HepG2 (cell line): ENCODE results near the gene SLC11A1. TPM values are rescaled to one million over a fixed set of nuclear protein-coding genes. Genes with fewer than 3 reads are reported as not detected.

Source experiments
- ATF7-NPFF ChIP-seq: sonication (generic); formaldehyde crosslinking; IDR thresholded peaks from 2 replicates; pipeline ENCODE4 v1.8.1; 2023; ENCODE audit warnings: mild to moderate bottlenecking, low read depth, missing genetic modification reagents, moderate library complexity
- CENPT ChIP-seq: sonication (generic); formaldehyde crosslinking; IDR thresholded peaks from 2 replicates; pipeline ENCODE4 v1.8.0; 2022; ENCODE audit warnings: low read depth, mild to moderate bottlenecking, moderate library complexity, missing genetic modification reagents
- CHCHD3 ChIP-seq: sonication (generic); formaldehyde crosslinking; IDR thresholded peaks from 2 replicates; pipeline ENCODE4 v1.8.0; 2022; ENCODE audit warnings: mild to moderate bottlenecking, missing genetic modification reagents, moderate library complexity
- EED ChIP-seq: sonication (generic); formaldehyde crosslinking; IDR thresholded peaks from 2 replicates; pipeline ENCODE4 v1.5.0; 2020; ENCODE audit warnings: mild to moderate bottlenecking, missing genetic modification reagents
- KAT8 ChIP-seq: IDR thresholded peaks from 2 replicates; pipeline ENCODE4 v1.6.1; 2016; ENCODE audit warnings: missing genetic modification reagents, missing compliant biosample characterization
- KDM2A ChIP-seq: sonication (generic); formaldehyde crosslinking; IDR thresholded peaks from 2 replicates; pipeline ENCODE4 v1.4.0; 2020; ENCODE audit warnings: low read depth, missing genetic modification reagents, borderline replicate concordance
- MTA3 ChIP-seq: sonication (generic); formaldehyde crosslinking; IDR thresholded peaks from 2 replicates; pipeline ENCODE4 v1.4.0; 2020; ENCODE audit warnings: missing genetic modification reagents
- RARA ChIP-seq: IDR thresholded peaks from 2 replicates; pipeline ENCODE4 v1.6.1; 2016; ENCODE audit warnings: missing genetic modification reagents, missing compliant biosample characterization
- SCMH1 ChIP-seq: sonication (generic); formaldehyde crosslinking; IDR thresholded peaks from 2 replicates; pipeline ENCODE4 v1.9.0; 2021; ENCODE audit warnings: missing genetic modification reagents, mild to moderate bottlenecking, borderline replicate concordance
- SETDB1 ChIP-seq: sonication (generic); formaldehyde crosslinking; IDR thresholded peaks from 2 replicates; pipeline ENCODE4 v1.5.1; 2020; ENCODE audit warnings: missing genetic modification reagents, mild to moderate bottlenecking, borderline replicate concordance
- SIX4 ChIP-seq: sonication (generic); formaldehyde crosslinking; IDR thresholded peaks from 2 replicates; pipeline ENCODE4 v1.4.0; 2020; ENCODE audit warnings: missing genetic modification reagents
- SOX5 ChIP-seq: IDR thresholded peaks from 2 replicates; pipeline ENCODE4 v1.6.1; 2016; ENCODE audit warnings: borderline replicate concordance
- TBX3 ChIP-seq: fragments of 450-650 bp; IDR thresholded peaks from 2 replicates; pipeline ENCODE4 v1.6.1; 2017; ENCODE audit warnings: antibody characterized with exemption, mild to moderate bottlenecking, inconsistent platforms, borderline replicate concordance
- ZBTB3 ChIP-seq: sonication (generic); formaldehyde crosslinking; IDR thresholded peaks from 2 replicates; pipeline ENCODE4 v1.4.0; 2020; ENCODE audit warnings: low read depth, mild to moderate bottlenecking, moderate library complexity, missing genetic modification reagents, borderline replicate concordance
- ZKSCAN5 ChIP-seq: sonication (generic); formaldehyde crosslinking; IDR thresholded peaks from 2 replicates; pipeline ENCODE4 v1.5.1; 2020; ENCODE audit warnings: mild to moderate bottlenecking, missing genetic modification reagents
- ZNF10 ChIP-seq: sonication (generic); formaldehyde crosslinking; IDR thresholded peaks from 2 replicates; pipeline ENCODE4 v1.4.0; 2020; ENCODE audit warnings: mild to moderate bottlenecking, low read depth, missing genetic modification reagents, borderline replicate concordance
- ZNF530 ChIP-seq: sonication (generic); formaldehyde crosslinking; IDR thresholded peaks from 2 replicates; pipeline ENCODE4 v1.5.0; 2020; ENCODE audit warnings: low read depth, mild to moderate bottlenecking, missing genetic modification reagents
- ZNF615 ChIP-seq: sonication (generic); formaldehyde crosslinking; IDR thresholded peaks from 2 replicates; pipeline ENCODE4 v1.5.0; 2020; ENCODE audit warnings: mild to moderate bottlenecking, missing genetic modification reagents, borderline replicate concordance
- ZNF652 ChIP-seq: IDR thresholded peaks from 2 replicates; pipeline ENCODE4 v1.6.1; 2016; ENCODE audit warnings: low read depth, borderline replicate concordance
- ZSCAN12 ChIP-seq: sonication (generic); formaldehyde crosslinking; IDR thresholded peaks from 2 replicates; pipeline ENCODE4 v1.9.0; 2021; ENCODE audit warnings: mild to moderate bottlenecking, missing genetic modification reagents
- ZSCAN22 ChIP-seq: sonication (generic); formaldehyde crosslinking; IDR thresholded peaks from 2 replicates; pipeline ENCODE4 v1.4.0; 2020; ENCODE audit warnings: mild to moderate bottlenecking, missing genetic modification reagents
- polyA plus RNA-seq, 8 experiments: library from polyadenylated mRNA; depleted of rRNA in 3 of 8; stranded (reverse) in 7 of 8; unstranded in 1 of 8; fragments of >200 nt; fragmentation: Illumina TruSeq in 4 of 8; extraction: Trizol in 4 of 8; gene quantifications; 2 replicates each; pipeline versions ENCODE4 v1.2.1 to v1.2.3, GENCODE V29; 2011 to 2016; ENCODE audit warnings: low read depth in 4 of 8, missing spikeins in 1 of 8, mixed read lengths in 1 of 8; ENCODE audit not compliant: insufficient read depth in 1 of 8
- total RNA-seq, 5 experiments: library from RNA; depleted of rRNA; stranded (reverse); fragments of >200 nt; fragmentation: Illumina TruSeq; extraction: Trizol; gene quantifications; 2 replicates each; pipeline ENCODE4 v1.2.3, GENCODE V29; 2016; ENCODE audit warnings: low read depth in 1 of 5
- TF ChIP-seq, protein P1 (sequence below): sonication (generic); formaldehyde crosslinking; IDR thresholded peaks from 2 replicates; pipeline ENCODE4 v1.5.1; 2020; ENCODE audit warnings: mild to moderate bottlenecking, moderate library complexity, missing genetic modification reagents
- TF ChIP-seq, protein P2 (sequence below): sonication (generic); formaldehyde crosslinking; IDR thresholded peaks from 2 replicates; pipeline ENCODE4 v1.5.0; 2020; ENCODE audit warnings: mild to moderate bottlenecking, missing genetic modification reagents
- TF ChIP-seq, protein P3 (sequence below): sonication (generic); formaldehyde crosslinking; IDR thresholded peaks from 2 replicates; pipeline ENCODE4 v1.4.0; 2020; ENCODE audit warnings: mild to moderate bottlenecking, missing genetic modification reagents

The SLC11A1 gene
- total and polyA plus RNA-seq, 2 of the 13 experiments (the other 11 are each of a cell fraction or from before 2014, with no cell fraction given): 0.33 to 2.3 TPM

DNA sequence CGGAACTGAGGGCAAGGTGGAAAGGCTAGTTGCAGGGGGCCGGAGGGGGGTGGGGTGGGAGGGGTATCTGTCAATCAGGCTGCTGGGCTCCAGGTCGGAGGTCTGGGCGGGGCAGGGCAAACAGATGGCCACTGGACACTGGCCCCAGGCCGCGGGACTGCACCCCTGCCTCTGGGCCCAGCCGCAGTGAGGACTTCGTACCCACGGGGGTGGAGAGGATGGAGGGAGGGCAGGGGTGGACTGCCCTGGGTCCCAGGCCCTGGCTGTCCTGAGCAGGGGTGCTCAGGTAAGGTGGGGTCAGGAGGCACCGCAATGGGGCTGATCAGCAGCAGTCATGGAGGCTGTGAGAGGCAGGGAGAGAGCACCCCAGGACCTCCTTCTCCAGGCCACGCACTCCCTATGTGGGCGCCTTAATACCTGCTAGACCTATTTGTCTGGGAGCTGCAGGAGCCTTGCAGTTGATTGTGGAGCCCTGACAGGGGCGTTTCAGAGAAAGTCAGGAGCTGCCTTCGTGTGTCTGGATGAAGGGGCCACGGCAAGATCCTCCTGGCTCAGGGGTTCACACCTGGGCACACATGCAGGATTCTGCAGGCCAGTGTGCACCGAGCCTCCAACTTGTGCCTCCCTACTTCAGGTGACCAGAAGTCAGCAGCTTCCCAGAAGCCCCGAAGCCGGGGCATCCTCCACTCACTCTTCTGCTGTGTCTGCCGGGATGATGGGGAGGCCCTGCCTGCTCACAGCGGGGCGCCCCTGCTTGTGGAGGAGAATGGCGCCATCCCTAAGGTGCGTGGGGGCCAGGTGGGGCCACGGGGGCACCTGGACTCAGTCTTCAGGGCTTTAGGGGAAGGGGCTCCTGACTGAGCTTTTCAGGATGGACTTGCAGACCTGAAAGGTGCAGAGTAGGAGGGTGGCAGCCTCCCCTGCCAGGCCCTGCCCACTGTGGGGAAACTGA is 19.1 kb downstream of the SLC11A1 start (continued):
- TF ChIP-seq KDM2A (CRISPR knock-in tag): peak; percentile 87; the same call in 1 of the 2 replicates
- no peak for TF ChIP-seq ZNF615
- no peak for TF ChIP-seq ZKSCAN5 (CRISPR knock-in tag)
- no peak for TF ChIP-seq SETDB1
- TF ChIP-seq, protein P1, sequence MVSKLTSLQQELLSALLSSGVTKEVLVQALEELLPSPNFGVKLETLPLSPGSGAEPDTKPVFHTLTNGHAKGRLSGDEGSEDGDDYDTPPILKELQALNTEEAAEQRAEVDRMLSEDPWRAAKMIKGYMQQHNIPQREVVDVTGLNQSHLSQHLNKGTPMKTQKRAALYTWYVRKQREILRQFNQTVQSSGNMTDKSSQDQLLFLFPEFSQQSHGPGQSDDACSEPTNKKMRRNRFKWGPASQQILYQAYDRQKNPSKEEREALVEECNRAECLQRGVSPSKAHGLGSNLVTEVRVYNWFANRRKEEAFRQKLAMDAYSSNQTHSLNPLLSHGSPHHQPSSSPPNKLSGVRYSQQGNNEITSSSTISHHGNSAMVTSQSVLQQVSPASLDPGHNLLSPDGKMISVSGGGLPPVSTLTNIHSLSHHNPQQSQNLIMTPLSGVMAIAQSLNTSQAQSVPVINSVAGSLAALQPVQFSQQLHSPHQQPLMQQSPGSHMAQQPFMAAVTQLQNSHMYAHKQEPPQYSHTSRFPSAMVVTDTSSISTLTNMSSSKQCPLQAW: 0 out of 2 replicates have a peak, but pooled peaks have one; percentile 57
- peak; percentile 28; the same call in 1 of the 2 replicates for TF ChIP-seq SIX4 (CRISPR knock-in tag)
- no peak for TF ChIP-seq CENPT (CRISPR knock-in tag)
- peak; percentile 81 for TF ChIP-seq KAT8 (CRISPR knock-in tag)
- TF ChIP-seq ZBTB3 (CRISPR knock-in tag): peak; percentile 96; the same call in 1 of the 2 replicates
- TF ChIP-seq ZNF530 (CRISPR knock-in tag): no peak
- no peak for TF ChIP-seq SCMH1 (CRISPR knock-in tag)
- peak; percentile 64; the same call in 1 of the 2 replicates for TF ChIP-seq ATF7-NPFF (CRISPR knock-in tag)
- no peak for TF ChIP-seq MTA3 (CRISPR knock-in tag)
- TF ChIP-seq SOX5 (CRISPR knock-in tag): peak; percentile 46; the same call in 1 of the 2 replicates
- peak; percentile 91 for TF ChIP-seq RARA (CRISPR knock-in tag)
- 0 out of 2 replicates have a peak, but pooled peaks have one; percentile 6 for TF ChIP-seq ZNF652 (CRISPR knock-in tag)
- TF ChIP-seq ZSCAN12 (CRISPR knock-in tag): no peak
- TF ChIP-seq, protein P2, sequence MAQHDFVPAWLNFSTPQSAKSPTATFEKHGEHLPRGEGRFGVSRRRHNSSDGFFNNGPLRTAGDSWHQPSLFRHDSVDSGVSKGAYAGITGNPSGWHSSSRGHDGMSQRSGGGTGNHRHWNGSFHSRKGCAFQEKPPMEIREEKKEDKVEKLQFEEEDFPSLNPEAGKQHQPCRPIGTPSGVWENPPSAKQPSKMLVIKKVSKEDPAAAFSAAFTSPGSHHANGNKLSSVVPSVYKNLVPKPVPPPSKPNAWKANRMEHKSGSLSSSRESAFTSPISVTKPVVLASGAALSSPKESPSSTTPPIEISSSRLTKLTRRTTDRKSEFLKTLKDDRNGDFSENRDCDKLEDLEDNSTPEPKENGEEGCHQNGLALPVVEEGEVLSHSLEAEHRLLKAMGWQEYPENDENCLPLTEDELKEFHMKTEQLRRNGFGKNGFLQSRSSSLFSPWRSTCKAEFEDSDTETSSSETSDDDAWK (CRISPR knock-in tag): no peak
- no peak for TF ChIP-seq TBX3
- TF ChIP-seq EED (CRISPR knock-in tag): no peak
- TF ChIP-seq, protein P3, sequence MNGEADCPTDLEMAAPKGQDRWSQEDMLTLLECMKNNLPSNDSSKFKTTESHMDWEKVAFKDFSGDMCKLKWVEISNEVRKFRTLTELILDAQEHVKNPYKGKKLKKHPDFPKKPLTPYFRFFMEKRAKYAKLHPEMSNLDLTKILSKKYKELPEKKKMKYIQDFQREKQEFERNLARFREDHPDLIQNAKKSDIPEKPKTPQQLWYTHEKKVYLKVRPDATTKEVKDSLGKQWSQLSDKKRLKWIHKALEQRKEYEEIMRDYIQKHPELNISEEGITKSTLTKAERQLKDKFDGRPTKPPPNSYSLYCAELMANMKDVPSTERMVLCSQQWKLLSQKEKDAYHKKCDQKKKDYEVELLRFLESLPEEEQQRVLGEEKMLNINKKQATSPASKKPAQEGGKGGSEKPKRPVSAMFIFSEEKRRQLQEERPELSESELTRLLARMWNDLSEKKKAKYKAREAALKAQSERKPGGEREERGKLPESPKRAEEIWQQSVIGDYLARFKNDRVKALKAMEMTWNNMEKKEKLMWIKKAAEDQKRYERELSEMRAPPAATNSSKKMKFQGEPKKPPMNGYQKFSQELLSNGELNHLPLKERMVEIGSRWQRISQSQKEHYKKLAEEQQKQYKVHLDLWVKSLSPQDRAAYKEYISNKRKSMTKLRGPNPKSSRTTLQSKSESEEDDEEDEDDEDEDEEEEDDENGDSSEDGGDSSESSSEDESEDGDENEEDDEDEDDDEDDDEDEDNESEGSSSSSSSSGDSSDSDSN: peak; percentile 93
- TF ChIP-seq CHCHD3 (CRISPR knock-in tag): 0 out of 2 replicates have a peak, but pooled peaks have one; percentile 63
- TF ChIP-seq ZNF10 (CRISPR knock-in tag): peak; percentile 89; the same call in 1 of the 2 replicates
- TF ChIP-seq ZSCAN22: peak; percentile 85; the same call in 1 of the 2 replicates
